ENCODE measurements around the gene ABR.

GRCh38 chr17:1170739-1171138 is 9.0 kb downstream of the ABR start:
- TF ChIP-seq CTCF (conservative IDR thresholded peaks at IDR 0.05; ENCODE audit: low read depth, low read length) (peak; percentile 37), EZH2phosphoT487 (IDR thresholded peaks at IDR 0.05; ENCODE audit: borderline replicate concordance, low read length) (no peak)
